Effector memory CD8-positive, alpha-beta T cell (primary cell): Measurements from ENCODE around the gene COP1.
"Not testable (repeated sequence)": the region's sequence is repeated elsewhere in the genome, so short reads cannot be mapped to it uniquely, and the experiment has no call there.

Experiments used
- ATAC-seq: fragments of 150-1000 bp; cut with Tn5 transposase; replicated peaks from 2 replicates; pipeline ENCODE4 v1.10.0; 2021; ENCODE audit warnings: mild to moderate bottlenecking, moderate library complexity
- DNase-seq, 3 experiments: peaks; one replicate each; pipeline ENCODE4 v3.0.0; 2021
- H3K27ac Mint-ChIP-seq, 2 donors: one replicate each; pipeline ENCODE4 v1.8.0; 2022; ENCODE audit warnings: mild to moderate bottlenecking in 2 of 2, mixed read lengths in 2 of 2, moderate library complexity in 2 of 2
- H3K27me3 Mint-ChIP-seq, 2 donors: one replicate each; pipeline ENCODE4 v1.8.0; 2022; ENCODE audit warnings: mixed read lengths in 2 of 2
- H3K36me3 Mint-ChIP-seq: one replicate; pipeline ENCODE4 v1.8.0; 2022; ENCODE audit warnings: mild to moderate bottlenecking, moderate library complexity, mixed read lengths; ENCODE audit not compliant: insufficient read depth
- H3K4me1 Mint-ChIP-seq, 2 donors: one replicate each; pipeline ENCODE4 v1.8.0; 2022; ENCODE audit warnings: low read depth in 2 of 2, mixed read lengths in 2 of 2
- H3K4me3 Mint-ChIP-seq, 2 donors: one replicate each; pipeline ENCODE4 v1.8.0; 2022; ENCODE audit warnings: mild to moderate bottlenecking in 2 of 2, mixed read lengths in 2 of 2, moderate library complexity in 2 of 2
- H3K9me3 Mint-ChIP-seq, 2 donors: one replicate each; pipeline ENCODE4 v1.8.0; 2022; ENCODE audit warnings: mixed read lengths in 2 of 2

The COP1 gene

DNA sequence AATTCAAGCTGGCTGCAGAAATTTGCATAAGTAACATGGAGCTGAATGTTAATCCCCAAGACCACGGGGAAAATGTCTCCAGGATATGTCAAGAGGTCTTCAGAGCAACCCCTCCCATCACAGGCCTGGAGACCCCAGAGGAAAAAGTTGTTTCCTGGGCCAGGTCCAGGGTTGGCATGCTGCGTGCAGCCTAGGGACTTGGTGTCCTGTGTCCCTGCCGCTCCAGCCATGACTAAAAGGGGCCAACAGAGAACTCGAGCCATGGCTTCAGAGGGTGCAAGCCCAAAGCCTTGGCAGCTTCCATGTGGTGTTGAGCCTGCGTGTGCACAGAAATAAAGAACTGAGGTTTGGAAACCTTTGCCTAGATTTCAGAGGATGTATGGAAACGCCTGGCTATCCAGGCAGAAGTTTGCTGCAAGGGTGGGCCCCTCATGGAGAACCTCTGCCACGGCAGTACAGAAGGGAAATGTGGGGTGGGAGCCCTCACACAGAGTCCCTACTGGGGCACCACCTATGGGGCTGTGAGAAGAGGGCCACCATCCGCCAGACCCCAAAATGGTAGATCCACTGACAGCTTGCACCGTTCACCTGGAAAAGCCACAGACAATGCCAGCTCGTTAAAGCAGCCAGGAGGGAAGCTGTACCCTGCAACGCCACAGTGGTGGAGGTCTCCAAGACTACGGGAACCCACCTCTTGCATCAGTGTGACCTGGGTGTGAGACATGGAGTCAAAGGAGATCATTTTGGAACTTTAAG is 222.9 kb downstream of the COP1 start:
- no peak for ATAC-seq
- H3K4me3 Mint-ChIP-seq = no peak overlapping the region

DNA sequence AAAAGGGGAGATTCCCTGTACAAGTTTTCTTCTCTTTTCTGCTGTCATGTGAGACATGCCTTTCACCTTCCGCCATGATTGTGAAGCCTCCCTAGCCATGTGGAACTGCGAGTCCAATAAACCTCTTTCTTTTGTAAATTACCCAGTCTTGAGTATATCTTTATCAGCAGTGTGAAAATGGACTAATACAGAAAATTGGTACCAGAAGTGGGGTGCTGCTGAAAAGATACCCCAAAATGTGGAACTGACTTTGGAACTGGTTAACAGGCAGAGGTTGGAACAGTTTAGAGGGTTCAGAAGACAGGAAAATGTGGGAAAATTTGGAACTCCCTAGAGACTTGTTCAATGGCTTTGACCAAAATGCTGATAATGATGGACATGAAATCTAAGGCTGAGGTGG is 223.7 kb downstream of the COP1 start:
- DNase-seq, H3K27ac Mint-ChIP-seq, H3K9me3 Mint-ChIP-seq, ATAC-seq, H3K27me3 Mint-ChIP-seq, H3K4me1 Mint-ChIP-seq, H3K4me3 Mint-ChIP-seq: not testable (repeated sequence)
- peaks cover 50% of the 10 kb centered on the region for H3K36me3 Mint-ChIP-seq

More for the DNA sequence above, 222.9 kb downstream of the COP1 start:
- no peaks in the 10 kb centered on the region for H3K27me3 Mint-ChIP-seq
- H3K27ac Mint-ChIP-seq = no peak overlapping the region
- DNase-seq = no peak
- H3K9me3 Mint-ChIP-seq = peaks cover 7 to 10% of the 10 kb centered on the region in 2 donors
- H3K36me3 Mint-ChIP-seq = peaks cover 55% of the 10 kb centered on the region
- peaks cover 1 to 6% of the 10 kb centered on the region in 2 donors for H3K4me1 Mint-ChIP-seq

DNA sequence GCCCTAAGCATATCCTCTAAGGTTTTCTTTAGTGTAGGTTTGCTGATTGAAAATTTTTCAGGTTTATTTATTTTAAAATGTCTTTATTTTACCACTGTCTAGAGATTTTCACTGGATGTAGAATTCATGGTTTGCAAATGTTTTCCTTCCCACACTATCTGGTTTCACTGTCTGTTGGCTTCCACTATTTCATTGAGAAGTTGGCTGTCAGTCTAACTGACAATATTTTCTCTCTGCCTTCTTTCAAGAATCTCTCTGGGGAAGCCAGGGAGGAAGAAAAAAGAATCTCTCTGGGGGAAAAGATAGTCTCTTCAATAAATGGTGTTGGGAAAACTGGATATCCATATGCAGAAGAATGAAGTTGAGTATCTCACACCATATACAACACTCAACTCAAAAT is 226.0 kb downstream of the COP1 start:
- DNase-seq (no peak), ATAC-seq (no peak)
- no peak overlapping the region for H3K4me3 Mint-ChIP-seq
- H3K36me3 Mint-ChIP-seq = peaks cover 41% of the 10 kb centered on the region
- H3K27ac Mint-ChIP-seq = no peak overlapping the region
- no peaks in the 10 kb centered on the region for H3K27me3 Mint-ChIP-seq
- peaks cover 1 to 6% of the 10 kb centered on the region in 2 donors for H3K4me1 Mint-ChIP-seq
- H3K9me3 Mint-ChIP-seq = peaks cover 7 to 10% of the 10 kb centered on the region in 2 donors

DNA sequence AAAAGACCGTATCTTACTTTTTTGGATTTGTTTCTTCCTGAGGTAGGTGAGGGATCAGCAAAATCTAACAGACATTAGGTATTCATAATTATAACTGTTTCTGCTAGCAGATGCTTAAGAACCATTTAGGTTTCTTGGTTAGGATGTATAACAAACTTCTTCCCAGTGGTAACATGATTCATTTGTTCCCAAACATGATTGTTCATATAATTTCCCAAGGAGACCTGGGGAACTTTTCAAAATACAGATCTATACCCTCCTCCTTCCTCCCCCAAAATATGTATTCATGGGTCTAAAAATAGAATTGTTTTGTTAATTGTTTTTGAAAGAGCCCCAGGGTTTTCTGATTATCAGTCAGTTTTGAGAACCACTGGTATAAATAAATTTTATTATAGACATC is 228.2 kb downstream of the COP1 start:
- DNase-seq = no peak
- Mint-ChIP-seq H3K4me1 (peaks cover 1 to 7% of the 10 kb centered on the region in 2 donors), H3K27me3 (no peaks in the 10 kb centered on the region), H3K4me3 (no peak overlapping the region), H3K9me3 (peaks cover 7 to 10% of the 10 kb centered on the region in 2 donors), H3K36me3 (peaks cover 27% of the 10 kb centered on the region), H3K27ac (no peak overlapping the region)
- ATAC-seq = no peak

DNA sequence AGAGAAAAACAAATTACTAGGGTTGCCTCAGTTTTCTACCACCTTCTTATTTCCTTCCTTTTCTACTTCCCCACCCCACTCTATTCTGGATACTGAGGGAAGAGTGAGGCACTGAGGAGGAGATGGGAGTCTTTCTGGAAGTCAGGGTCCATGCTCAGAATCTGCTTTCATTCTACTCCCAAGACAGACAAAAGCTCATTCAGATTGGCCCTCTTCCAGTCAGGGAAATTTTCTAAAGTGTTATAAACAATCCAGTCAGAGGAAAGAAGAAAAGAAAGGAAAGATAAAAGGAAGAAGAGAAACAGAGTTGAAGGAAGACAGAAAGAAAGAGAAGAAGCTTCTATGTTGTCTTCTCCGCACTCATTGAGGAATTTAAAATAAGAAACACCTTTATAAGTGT is 228.6 kb downstream of the COP1 start:
- Mint-ChIP-seq H3K4me3 (no peak overlapping the region), H3K36me3 (peaks cover 22% of the 10 kb centered on the region), H3K9me3 (peaks cover 4 to 6% of the 10 kb centered on the region in 2 donors), H3K27me3 (no peaks in the 10 kb centered on the region), H3K27ac (no peak overlapping the region), H3K4me1 (peaks cover 1 to 11% of the 10 kb centered on the region in 2 donors)
- no peak for DNase-seq
- ATAC-seq = no peak

DNA sequence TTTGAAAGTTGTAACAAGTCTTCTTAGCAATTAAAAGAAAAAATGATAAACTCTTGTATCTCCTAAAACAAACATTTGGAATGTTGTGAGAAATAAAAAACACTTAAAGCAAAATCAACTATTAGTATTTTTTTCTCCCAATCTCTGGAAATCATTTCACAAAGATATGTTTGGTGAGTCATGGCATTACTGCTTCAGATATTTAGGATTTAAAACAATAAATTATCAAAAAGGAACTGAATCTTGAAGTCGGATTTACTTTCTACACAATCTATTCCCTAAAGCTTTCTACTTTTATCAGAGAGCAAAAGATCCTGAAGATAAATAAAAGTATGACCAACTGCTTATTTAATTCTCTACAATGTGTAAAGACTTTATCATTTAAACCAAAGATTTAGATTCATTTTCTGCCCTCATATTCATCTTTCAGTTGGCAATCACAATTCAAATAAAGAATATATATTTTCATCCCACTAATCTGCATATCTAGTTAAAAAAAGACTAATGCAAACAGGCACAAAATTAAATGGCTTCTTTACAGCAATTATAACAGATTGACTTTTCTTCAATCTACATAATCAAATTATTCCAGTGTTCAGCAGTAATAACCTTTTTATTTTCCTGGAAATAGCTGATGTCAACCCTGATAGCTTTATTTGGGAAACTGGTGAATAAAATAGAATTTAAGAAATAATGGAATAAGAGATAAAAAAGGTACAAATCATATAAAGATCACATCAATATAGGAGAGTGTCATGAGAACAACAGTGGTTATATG is 230.0 kb downstream of the COP1 start:
- no peaks in the 10 kb centered on the region for H3K27me3 Mint-ChIP-seq
- no peaks in the 10 kb centered on the region for H3K9me3 Mint-ChIP-seq
- no peak overlapping the region for H3K4me3 Mint-ChIP-seq
- ATAC-seq (no peak), DNase-seq (no peak)
- H3K36me3 Mint-ChIP-seq = peaks cover 25% of the 10 kb centered on the region
- peak overlapping the region in 1 of 2 donors; percentile 58 for H3K27ac Mint-ChIP-seq
- H3K4me1 Mint-ChIP-seq = peaks cover 1 to 8% of the 10 kb centered on the region in 2 donors

DNA sequence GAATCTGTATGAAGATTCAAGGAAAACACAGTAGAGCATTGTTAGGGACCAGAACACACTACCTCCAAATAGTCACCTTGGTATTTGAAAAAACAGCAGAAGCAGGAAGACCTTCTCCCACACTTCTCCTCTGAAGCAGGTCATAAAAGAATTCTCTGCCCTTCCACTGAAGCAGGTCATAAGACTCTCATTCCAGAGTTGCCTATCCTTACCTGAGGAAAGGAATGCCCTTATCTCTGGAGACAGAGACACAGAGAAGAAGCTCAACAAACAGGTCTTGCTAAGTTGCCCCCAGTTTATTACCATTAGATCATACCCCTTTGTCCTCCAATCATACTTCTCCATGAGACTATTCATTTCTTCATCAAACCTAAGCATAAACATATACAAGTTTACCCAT is 237.9 kb downstream of the COP1 start:
- ATAC-seq (no peak), DNase-seq (no peak)
- Mint-ChIP-seq H3K36me3 (peaks cover 19% of the 10 kb centered on the region), H3K27ac (no peak overlapping the region), H3K27me3 (no peaks in the 10 kb centered on the region), H3K4me1 (peaks cover 0 to 11% of the 10 kb centered on the region in 2 donors), H3K9me3 (no peaks in the 10 kb centered on the region), H3K4me3 (no peak overlapping the region)

DNA sequence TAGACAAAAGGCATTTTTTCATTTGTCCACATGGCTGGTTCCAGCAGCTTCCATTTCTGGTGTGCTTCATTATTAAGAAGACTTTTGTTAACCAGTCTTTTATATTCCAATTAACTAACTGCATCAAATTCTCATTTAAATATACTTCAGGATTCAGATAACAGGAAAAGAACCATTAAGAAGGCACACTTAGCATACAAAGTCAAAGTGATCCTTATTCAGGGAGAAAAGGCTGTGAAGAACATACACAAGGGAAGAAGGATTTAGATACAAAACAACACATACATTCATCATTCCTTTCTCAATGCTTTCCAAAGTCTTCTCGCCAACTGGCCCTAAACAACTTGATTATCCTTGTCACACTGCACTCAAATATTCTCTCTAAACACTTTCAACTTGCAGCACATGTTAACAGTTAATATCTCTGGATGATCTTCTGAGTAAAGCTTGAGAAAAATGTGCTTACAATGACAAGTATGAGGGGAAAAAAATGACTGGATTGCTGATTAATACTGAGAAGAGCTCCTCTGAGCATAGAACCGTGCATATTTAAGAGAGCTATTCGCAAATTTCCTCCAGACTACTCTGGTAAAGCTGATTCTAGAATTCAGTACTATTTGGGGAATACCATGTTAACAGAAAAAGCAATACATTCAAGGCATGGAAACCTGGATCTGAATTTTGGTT is 238.5 kb downstream of the COP1 start:
- Mint-ChIP-seq H3K4me3 (no peak overlapping the region), H3K27ac (no peak overlapping the region), H3K27me3 (no peaks in the 10 kb centered on the region), H3K36me3 (peaks cover 19% of the 10 kb centered on the region), H3K4me1 (peaks cover 0 to 7% of the 10 kb centered on the region in 2 donors), H3K9me3 (no peaks in the 10 kb centered on the region)
- no peak for DNase-seq
- no peak for ATAC-seq

DNA sequence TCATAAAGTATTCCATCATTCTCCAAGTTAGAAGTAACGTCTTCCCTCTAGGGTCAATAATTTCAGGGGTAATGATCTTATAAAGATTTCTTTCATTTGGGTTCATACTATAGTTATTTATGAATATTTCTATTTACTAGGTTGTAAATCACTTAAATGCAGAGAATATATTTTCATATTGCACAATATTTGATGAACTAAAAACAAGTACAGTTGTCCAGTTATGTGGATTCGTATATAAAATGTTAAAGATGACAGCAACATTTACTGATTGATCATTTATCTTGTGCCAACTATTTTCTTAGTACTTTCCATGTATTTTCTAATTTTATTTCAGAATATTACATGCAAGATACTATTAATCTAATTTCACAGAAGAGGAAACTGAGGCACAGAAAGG is 243.3 kb downstream of the COP1 start:
- Mint-ChIP-seq H3K27me3 (no peaks in the 10 kb centered on the region), H3K36me3 (peaks cover 7% of the 10 kb centered on the region), H3K9me3 (no peaks in the 10 kb centered on the region), H3K4me3 (no peak overlapping the region), H3K4me1 (peaks cover 4 to 17% of the 10 kb centered on the region in 2 donors), H3K27ac (no peak overlapping the region)
- ATAC-seq (no peak), DNase-seq (no peak)

DNA sequence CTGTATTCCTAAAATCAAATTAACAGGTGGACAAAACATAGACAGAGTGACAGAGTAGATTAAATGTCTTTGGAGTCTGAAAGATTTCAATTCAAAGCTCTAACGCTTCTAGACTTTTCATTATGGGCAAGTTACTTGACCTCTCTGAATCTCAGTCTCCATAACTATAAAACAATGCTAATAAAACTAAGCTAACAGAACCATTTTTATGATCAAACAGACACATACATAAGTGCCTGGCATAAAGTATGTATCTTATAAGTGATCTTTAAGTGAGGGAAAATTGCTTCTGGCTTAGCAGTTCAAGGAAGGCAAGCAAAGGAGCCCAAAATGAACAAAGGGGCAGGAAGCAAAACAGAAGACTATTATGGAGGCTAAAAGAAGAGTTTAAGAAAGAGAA is 246.9 kb downstream of the COP1 start:
- no peaks in the 10 kb centered on the region for H3K27me3 Mint-ChIP-seq
- peak overlapping the region in 1 of 2 donors; percentile 3 for H3K27ac Mint-ChIP-seq
- peaks cover 13% of the 10 kb centered on the region for H3K36me3 Mint-ChIP-seq
- no peaks in the 10 kb centered on the region for H3K9me3 Mint-ChIP-seq
- peaks cover 4 to 13% of the 10 kb centered on the region in 2 donors for H3K4me1 Mint-ChIP-seq
- H3K4me3 Mint-ChIP-seq = no peak overlapping the region
- DNase-seq = no peak
- ATAC-seq = no peak

DNA sequence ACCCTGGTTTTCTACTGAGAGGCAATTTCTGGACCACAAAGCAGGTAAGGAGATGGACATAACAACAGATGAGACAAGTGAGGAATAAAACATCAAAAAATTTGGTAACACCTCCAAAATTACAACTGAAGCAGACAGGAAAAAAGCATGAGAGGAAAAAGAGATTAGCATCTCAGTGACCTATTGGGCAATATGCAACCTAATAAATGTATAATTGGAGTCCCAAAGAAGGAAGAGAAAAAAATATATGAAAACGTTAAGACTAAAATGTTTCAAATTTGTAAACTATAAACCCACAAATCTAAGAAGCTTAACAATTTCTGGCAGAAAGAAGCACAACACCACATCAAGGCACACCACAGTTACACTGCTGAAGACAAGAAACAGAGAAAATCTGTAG is 255.5 kb downstream of the COP1 start:
- no peaks in the 10 kb centered on the region for H3K9me3 Mint-ChIP-seq
- no peaks in the 10 kb centered on the region for H3K27me3 Mint-ChIP-seq
- H3K27ac Mint-ChIP-seq = no peak overlapping the region
- peaks cover 0 to 3% of the 10 kb centered on the region in 2 donors for H3K4me1 Mint-ChIP-seq
- no peak overlapping the region for H3K4me3 Mint-ChIP-seq
- no peak for ATAC-seq
- H3K36me3 Mint-ChIP-seq = peaks cover 22% of the 10 kb centered on the region
- no peak for DNase-seq

DNA sequence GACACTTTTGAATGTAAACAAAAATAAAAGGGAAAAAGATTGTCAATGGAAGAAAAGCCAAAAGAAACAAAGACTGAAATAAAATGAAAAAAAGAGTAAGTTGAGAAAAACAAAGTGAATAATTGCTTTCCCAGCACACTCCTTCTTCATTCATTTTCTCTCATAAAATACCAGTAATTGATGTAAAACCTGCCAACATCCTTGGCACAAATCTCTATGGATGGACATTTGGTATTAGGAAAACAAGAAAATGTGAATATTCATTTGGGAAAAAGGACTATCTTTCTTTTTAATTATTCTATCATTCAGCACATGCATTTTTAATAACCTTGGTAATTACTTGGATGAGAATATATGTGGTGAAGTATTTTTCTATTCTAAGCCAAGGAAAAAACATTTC is 259.3 kb downstream of the COP1 start:
- H3K36me3 Mint-ChIP-seq = peaks cover 32% of the 10 kb centered on the region
- no peak overlapping the region for H3K4me3 Mint-ChIP-seq
- no peak overlapping the region for H3K27ac Mint-ChIP-seq
- no peaks in the 10 kb centered on the region for H3K27me3 Mint-ChIP-seq
- no peaks in the 10 kb centered on the region for H3K9me3 Mint-ChIP-seq
- no peak for DNase-seq
- no peak for ATAC-seq
- H3K4me1 Mint-ChIP-seq = peaks cover 0 to 3% of the 10 kb centered on the region in 2 donors

DNA sequence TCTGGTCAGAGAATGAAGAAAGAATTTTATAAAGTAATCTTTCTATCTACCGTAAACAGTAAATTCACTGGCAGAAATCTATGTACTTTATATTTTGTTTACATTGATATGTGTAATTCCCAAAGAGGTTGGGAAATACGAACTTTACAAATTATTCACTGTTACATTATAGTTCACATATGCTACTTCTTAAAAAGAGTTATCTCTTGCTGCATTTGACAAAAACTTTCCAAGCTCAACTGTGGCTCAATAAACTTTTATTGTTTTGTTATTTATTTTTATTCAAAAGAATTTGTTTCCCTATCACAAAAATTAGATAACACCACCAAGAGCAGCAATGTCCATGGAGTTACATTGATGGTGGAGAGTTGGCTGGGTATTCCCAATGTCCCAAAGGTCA is 262.5 kb downstream of the COP1 start:
- DNase-seq (no peak), ATAC-seq (no peak)
- Mint-ChIP-seq H3K9me3 (no peaks in the 10 kb centered on the region), H3K27ac (no peak overlapping the region), H3K36me3 (peaks cover 44% of the 10 kb centered on the region), H3K27me3 (no peaks in the 10 kb centered on the region), H3K4me3 (no peak overlapping the region), H3K4me1 (peaks cover 0 to 3% of the 10 kb centered on the region in 2 donors)
